Ovary (tissue), 9 donors: ENCODE measurements around the gene TAGAP. TPM values are rescaled to one million over a fixed set of nuclear protein-coding genes. Genes with fewer than 3 reads are reported as not detected.

ENCODE experiments used
- DNase-seq, 5 donors: peaks; one replicate each; pipeline ENCODE4 v3.0.0-alpha.2; 2019 to 2020
- H3K27ac ChIP-seq, 2 donors: fragments of 200-600 bp; one replicate each; pipeline versions ENCODE4 v1.5.1 to v1.8.0; 2019 to 2022
- H3K27me3 ChIP-seq: fragments of 200-600 bp; one replicate; pipeline ENCODE4 v1.8.0; 2022
- H3K36me3 ChIP-seq: fragments of 200-600 bp; sonication (generic); one replicate; pipeline ENCODE4 v1.5.1; 2019
- H3K4me1 ChIP-seq: one replicate; pipeline ENCODE4 v1.8.1; 2013; ENCODE audit warnings: mild to moderate bottlenecking, moderate library complexity; ENCODE audit not compliant: insufficient read depth
- H3K4me3 ChIP-seq: fragments of 200-600 bp; sonication (generic); one replicate; pipeline ENCODE4 v1.5.1; 2017
- H3K9me3 ChIP-seq, 2 donors: fragments of 200-600 bp in 1 of 2; sonication (generic) in 1 of 2; one replicate each; pipeline versions ENCODE4 v1.5.1 to v1.8.1; 2013 to 2019; ENCODE audit warnings: mild to moderate bottlenecking in 1 of 2, moderate library complexity in 1 of 2
- EP300 ChIP-seq: sonication (generic); formaldehyde crosslinking; IDR thresholded peaks from one replicate; pipeline ENCODE4 v1.6.1; 2017; ENCODE audit warnings: antibody characterized with exemption
- POLR2A ChIP-seq: fragments of 450-650 bp; IDR thresholded peaks from one replicate; pipeline ENCODE4 v1.6.1; 2017; ENCODE audit warnings: antibody characterized with exemption, mild to moderate bottlenecking, moderate library complexity
- WGBS, 3 donors: extraction: QIAGEN DNeasy Blood & Tissue Kit in 1 of 3; methylation state at CpG; one replicate each; pipeline versions ENCODE4 v1.1.5 to v1.1.7; 2013 to 2017; 5-methylcytosine and 5-hydroxymethylcytosine counted together
- intact Hi-C, 4 donors: fragments of 100-400 bp; cut with DNase I; formaldehyde crosslinking; loops; one replicate each; pipeline versions ENCODE4 v1.11.0 to v1.15.1; 2022 to 2023
- polyA plus RNA-seq, 2 donors: library from polyadenylated mRNA; stranded (reverse); fragments of 200-250 nt in 1 of 2; fragments of 350-450 nt in 1 of 2; fragmentation: Illumina TruSeq in 1 of 2; extraction: RNeasy Lipid Tissue Mini Kit (QIAGEN cat#74804) in 1 of 2; gene quantifications; one replicate each; pipeline ENCODE4 v1.2.3, GENCODE V29; 2013 to 2014
- total RNA-seq, 7 donors: library from RNA; depleted of rRNA in 2 of 7; stranded (reverse); fragments of >200 nt in 2 of 7; fragmentation: NEBNext Ultra II Directional in 3 of 7; extraction: Animal tissue kit (Norgen Biotek cat#: 25700) in 3 of 7; gene quantifications; one replicate each; pipeline versions ENCODE4 v1.1.0 to v1.2.4, GENCODE V29; 2016 to 2023
- TF ChIP-seq, protein P1 (sequence below), 3 donors: fragments of 450-650 bp in 2 of 3; fragments of 200-600 bp in 1 of 3; IDR thresholded peaks; one replicate each; pipeline versions ENCODE4 v1.5.1 to v1.8.0; 2016 to 2022; ENCODE audit warnings: antibody characterized with exemption in 3 of 3, mild to moderate bottlenecking in 1 of 3
- donor health status: DM: no; HTN: no; CAD: no; lungs with moderate emphysema.
- donor health status: DM: no; HTN: no; CAD: no.
- donor health status: Bipolar disorder and iron deficiency.
- donor health status: DM: yes; HTN: yes; CAD: no.
- donor health status: DM: no; HTN: no; CAD: no.
- donor health status: DM: yes; HTN: yes; CAD: no.

TAGAP gene
- total and polyA plus RNA-seq, 9 donors: 0.58 to 5.1 (median 1.4) TPM

DNA sequence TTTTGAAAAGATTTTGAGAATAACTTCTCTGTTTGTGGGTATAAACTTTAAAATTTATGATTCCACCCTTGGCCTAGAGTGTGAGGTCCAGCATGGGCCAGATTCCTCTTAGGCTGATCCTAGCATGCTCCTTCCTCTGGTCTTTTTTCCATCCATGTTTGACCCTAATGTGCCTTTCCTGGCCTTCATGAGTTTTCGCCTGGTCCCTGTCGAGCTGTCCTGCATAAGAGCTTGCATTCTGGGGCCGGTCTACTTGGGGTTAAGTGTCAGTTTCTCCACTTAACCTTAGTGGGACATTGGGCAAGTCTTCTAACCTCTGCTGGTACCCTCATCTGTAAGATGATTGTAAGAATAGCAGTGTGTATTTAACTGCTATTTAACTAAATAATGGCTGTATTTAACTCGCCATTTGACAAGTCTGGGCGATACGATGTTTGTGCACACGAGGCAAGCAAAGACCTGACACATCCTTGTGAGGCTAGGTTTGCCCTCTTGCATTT, 40.7 kb upstream of the TAGAP start:
- H3K27me3 ChIP-seq: no peaks in the 10 kb centered on the region
- TF ChIP-seq, protein P1, sequence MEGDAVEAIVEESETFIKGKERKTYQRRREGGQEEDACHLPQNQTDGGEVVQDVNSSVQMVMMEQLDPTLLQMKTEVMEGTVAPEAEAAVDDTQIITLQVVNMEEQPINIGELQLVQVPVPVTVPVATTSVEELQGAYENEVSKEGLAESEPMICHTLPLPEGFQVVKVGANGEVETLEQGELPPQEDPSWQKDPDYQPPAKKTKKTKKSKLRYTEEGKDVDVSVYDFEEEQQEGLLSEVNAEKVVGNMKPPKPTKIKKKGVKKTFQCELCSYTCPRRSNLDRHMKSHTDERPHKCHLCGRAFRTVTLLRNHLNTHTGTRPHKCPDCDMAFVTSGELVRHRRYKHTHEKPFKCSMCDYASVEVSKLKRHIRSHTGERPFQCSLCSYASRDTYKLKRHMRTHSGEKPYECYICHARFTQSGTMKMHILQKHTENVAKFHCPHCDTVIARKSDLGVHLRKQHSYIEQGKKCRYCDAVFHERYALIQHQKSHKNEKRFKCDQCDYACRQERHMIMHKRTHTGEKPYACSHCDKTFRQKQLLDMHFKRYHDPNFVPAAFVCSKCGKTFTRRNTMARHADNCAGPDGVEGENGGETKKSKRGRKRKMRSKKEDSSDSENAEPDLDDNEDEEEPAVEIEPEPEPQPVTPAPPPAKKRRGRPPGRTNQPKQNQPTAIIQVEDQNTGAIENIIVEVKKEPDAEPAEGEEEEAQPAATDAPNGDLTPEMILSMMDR (IDR thresholded peaks at IDR 0.05): no peak
- TF ChIP-seq EP300 (no peak), POLR2A (no peak)
- no peaks in the 10 kb centered on the region for H3K4me1 ChIP-seq
- no peaks in the 10 kb centered on the region for H3K36me3 ChIP-seq
- WGBS, 3 donors: 93 to 97% (median 94%) methylated on average over 7 of the region's 7 CpGs
- DNase-seq: no peak
- H3K9me3 ChIP-seq: no peaks in the 10 kb centered on the region
- intact Hi-C loops: no loop called here
- no peak overlapping the region for H3K4me3 ChIP-seq
- H3K27ac ChIP-seq: no peak overlapping the region

- H3K4me1 ChIP-seq: no peaks in the 10 kb centered on the region
- no peaks in the 10 kb centered on the region for H3K9me3 ChIP-seq
- no peak overlapping the region for H3K27ac ChIP-seq
- WGBS, 3 donors: 87 to 96% (median 94%) methylated on average over 2 of the region's 2 CpGs
- no peak for DNase-seq
- no peaks in the 10 kb centered on the region for H3K36me3 ChIP-seq
- TF ChIP-seq, protein P1 (IDR thresholded peaks at IDR 0.05): no peak
- no peak for TF ChIP-seq EP300
- no peak for TF ChIP-seq POLR2A
- intact Hi-C loops: no loop called here
- H3K4me3 ChIP-seq: no peak overlapping the region
- no peaks in the 10 kb centered on the region for H3K27me3 ChIP-seq
These were observed 39.8 kb upstream of the TAGAP start for GRCh38 chr6:159084493-159085091.

DNA sequence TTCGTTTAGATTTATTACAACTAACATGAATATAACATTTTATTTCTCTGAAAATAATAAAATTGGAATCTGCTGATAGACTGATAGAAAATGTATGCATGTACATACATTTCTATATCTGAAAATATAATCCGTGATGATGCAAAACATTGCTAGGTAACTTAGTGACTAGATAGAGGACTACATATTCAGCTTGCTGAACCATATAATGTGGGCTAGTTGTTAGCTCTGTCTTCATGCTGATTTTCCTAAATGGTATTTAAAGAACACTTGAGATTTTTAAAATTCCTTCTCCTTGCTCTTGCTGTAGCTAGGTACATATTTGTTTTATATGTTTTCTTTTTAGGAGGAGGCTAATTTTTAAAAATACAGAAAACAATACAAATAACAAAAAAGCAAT, 38.4 kb upstream of the TAGAP start:
- Histone ChIP-seq H3K4me1 (no peaks in the 10 kb centered on the region), H3K27me3 (no peaks in the 10 kb centered on the region), H3K9me3 (no peaks in the 10 kb centered on the region), H3K27ac (no peak overlapping the region), H3K4me3 (no peak overlapping the region), H3K36me3 (no peaks in the 10 kb centered on the region)
- WGBS, 3 donors: 93 to 96% (median 95%) methylated on average over 2 of the region's 2 CpGs
- intact Hi-C loops: no loop called here
- no peak for DNase-seq
- TF ChIP-seq, protein P1 (IDR thresholded peaks at IDR 0.05): no peak
- TF ChIP-seq EP300: no peak
- TF ChIP-seq POLR2A: no peak

GRCh38 chr6:159082039-159082815, 37.4 kb upstream of the TAGAP start:
- no peaks in the 10 kb centered on the region for H3K9me3 ChIP-seq
- H3K27ac ChIP-seq: no peak overlapping the region
- intact Hi-C loops: no loop called here
- TF ChIP-seq EP300 (no peak), POLR2A (no peak)
- TF ChIP-seq, protein P1 (IDR thresholded peaks at IDR 0.05): no peak
- no peaks in the 10 kb centered on the region for H3K27me3 ChIP-seq
- DNase-seq: no peak
- no peak overlapping the region for H3K4me3 ChIP-seq
- WGBS, 3 donors: 92 to 94% (median 92%) methylated on average over 7 of the region's 7 CpGs
- H3K4me1 ChIP-seq: peaks cover under 1% of the 10 kb centered on the region
- H3K36me3 ChIP-seq: no peaks in the 10 kb centered on the region
